ENCODE data around the gene PIEZO1.

DNA sequence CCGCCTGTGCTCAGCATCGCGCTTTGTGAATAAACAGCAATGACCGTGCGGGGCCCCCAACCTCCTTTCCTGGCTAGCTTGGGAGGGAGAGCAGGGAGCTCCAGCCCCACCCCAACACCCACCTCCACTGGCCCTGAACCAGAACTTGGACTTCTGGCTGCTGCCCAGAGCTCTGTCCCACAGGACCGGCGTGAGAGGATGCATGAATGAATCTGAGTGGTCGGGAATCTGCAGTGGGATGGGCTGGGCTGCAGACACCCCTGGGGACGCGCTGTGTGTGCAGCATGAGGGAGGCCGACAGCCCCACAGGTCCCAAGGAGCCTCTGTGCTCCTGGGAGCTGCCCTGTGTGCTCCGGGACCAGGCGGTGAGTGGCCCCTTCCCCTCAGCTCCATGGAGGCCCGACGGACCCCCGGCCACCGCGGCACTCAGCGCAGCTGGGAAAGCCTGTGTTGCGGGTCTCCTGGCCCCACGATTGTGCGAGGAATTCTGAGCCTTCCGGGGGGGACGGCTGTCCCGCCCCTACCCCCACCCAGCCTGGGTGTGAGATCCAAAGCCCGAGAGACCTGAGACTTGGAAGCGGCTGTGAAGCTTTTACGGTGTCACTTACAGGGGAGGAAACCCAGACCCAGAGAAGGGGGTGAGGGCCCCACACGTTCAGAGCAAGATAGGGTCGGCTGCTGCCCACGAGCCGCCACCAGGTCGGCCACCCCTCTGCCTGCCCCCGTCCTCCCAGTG lies 5.4 kb downstream of the PIEZO1 start:
- no peak for TF ChIP-seq CTCF (conservative IDR thresholded peaks at IDR 0.05 in 1 of 2, IDR thresholded peaks at IDR 0.05 in 1 of 2; ENCODE audit: low read depth in 1 of 2, low read length in 2 of 2)
- no peak for TF ChIP-seq EZH2 (IDR thresholded peaks at IDR 0.05; ENCODE audit: low read length, missing control alignments)

All from fibroblast of lung (primary cell).